NCI-H1105 (cell line): ENCODE results near the gene GBX2.

Source experiments
- DNase-seq: peaks from one replicate; lab custom pipeline; 2025; lab: John Stamatoyannopoulos, UW

GBX2 gene

GRCh38 chr2:236180831-236181453 is 12.8 kb upstream of the GBX2 start:
- DNase-seq = peak; percentile 35

- no peak for DNase-seq
These were observed 12.1 kb upstream of the GBX2 start for GRCh38 chr2:236180076-236180816.

- no peak for DNase-seq
These were observed 11.3 kb upstream of the GBX2 start for GRCh38 chr2:236179236-236180075.

- no peak for DNase-seq
These were observed 10.7 kb upstream of the GBX2 start for GRCh38 chr2:236178890-236179235.

- DNase-seq = peak; percentile 34
These were observed 10.0 kb upstream of the GBX2 start for GRCh38 chr2:236177967-236178889.

GRCh38 chr2:236177604-236177966 is 9.4 kb upstream of the GBX2 start:
- DNase-seq = peak; percentile 9

- no peak for DNase-seq
These were observed 8.8 kb upstream of the GBX2 start for GRCh38 chr2:236176951-236177350.

- no peak for DNase-seq
These were observed 8.2 kb upstream of the GBX2 start for GRCh38 chr2:236176417-236176816.

- DNase-seq = no peak
These were observed 7.5 kb upstream of the GBX2 start for GRCh38 chr2:236175548-236176150.

- DNase-seq = no peak
These were observed 5.8 kb upstream of the GBX2 start for GRCh38 chr2:236173729-236174607.

GRCh38 chr2:236173036-236173728 is 5.0 kb upstream of the GBX2 start:
- DNase-seq = no peak

- DNase-seq = peak; percentile 17
These were observed 4.3 kb upstream of the GBX2 start for GRCh38 chr2:236172255-236173035.

GRCh38 chr2:236171680-236172254 is 3.6 kb upstream of the GBX2 start:
- peak; percentile 10 for DNase-seq

GRCh38 chr2:236171181-236171679 is 3.0 kb upstream of the GBX2 start:
- DNase-seq = peak; percentile 28

GRCh38 chr2:236170590-236171165 is 2.5 kb upstream of the GBX2 start:
- DNase-seq = no peak

- peak; percentile 19 for DNase-seq
These were observed 1.8 kb upstream of the GBX2 start for GRCh38 chr2:236169741-236170589.

GRCh38 chr2:236169151-236169721 is 1.1 kb upstream of the GBX2 start:
- peak; percentile 36 for DNase-seq
